IPS-20b (cell line): ENCODE data around the gene PTHLH.
A peak's percentile ranks its signal among the peaks of the same experiment; 100 is the strongest.

Experiments
- H3K27ac ChIP-seq: one replicate; pipeline ENCODE4 v1.5.1; 2013; ENCODE audit warnings: low read length
- H3K27me3 ChIP-seq: 2 replicates; pipeline ENCODE4 v1.6.1; 2013; ENCODE audit warnings: mild to moderate bottlenecking, low read length, inconsistent platforms; ENCODE audit not compliant: insufficient read depth
- H3K36me3 ChIP-seq: 2 replicates; pipeline ENCODE4 v1.6.1; 2013; ENCODE audit warnings: low read depth, mild to moderate bottlenecking, inconsistent platforms, low read length, moderate library complexity; ENCODE audit not compliant: insufficient read depth
- H3K4me1 ChIP-seq: 2 replicates; pipeline ENCODE4 v1.6.1; 2013; ENCODE audit warnings: mild to moderate bottlenecking, control low read depth, inconsistent platforms, low read length, moderate library complexity; ENCODE audit not compliant: insufficient read depth
- H3K4me3 ChIP-seq: 2 replicates; pipeline ENCODE4 v1.5.1; 2013; ENCODE audit warnings: mild to moderate bottlenecking, low read length, inconsistent platforms
- H3K9ac ChIP-seq: 2 replicates; pipeline ENCODE4 v1.6.1; 2013; ENCODE audit warnings: low read depth, mild to moderate bottlenecking, inconsistent platforms, low read length, moderate library complexity
- H3K9me3 ChIP-seq: 2 replicates; pipeline ENCODE4 v1.6.1; 2013; ENCODE audit warnings: mild to moderate bottlenecking, low read depth, low read length, inconsistent platforms; ENCODE audit not compliant: insufficient read depth

PTHLH gene

GRCh38 chr12:27996761-27997160 is 24.2 kb upstream of the PTHLH start:
- Histone ChIP-seq H3K4me3 (no peak overlapping the region), H3K27me3 (no peaks in the 10 kb centered on the region), H3K4me1 (no peaks in the 10 kb centered on the region; the same call in 1 of the 2 replicates), H3K36me3 (no peaks in the 10 kb centered on the region), H3K9ac (no peak overlapping the region), H3K27ac (no peak overlapping the region), H3K9me3 (no peaks in the 10 kb centered on the region)

DNA sequence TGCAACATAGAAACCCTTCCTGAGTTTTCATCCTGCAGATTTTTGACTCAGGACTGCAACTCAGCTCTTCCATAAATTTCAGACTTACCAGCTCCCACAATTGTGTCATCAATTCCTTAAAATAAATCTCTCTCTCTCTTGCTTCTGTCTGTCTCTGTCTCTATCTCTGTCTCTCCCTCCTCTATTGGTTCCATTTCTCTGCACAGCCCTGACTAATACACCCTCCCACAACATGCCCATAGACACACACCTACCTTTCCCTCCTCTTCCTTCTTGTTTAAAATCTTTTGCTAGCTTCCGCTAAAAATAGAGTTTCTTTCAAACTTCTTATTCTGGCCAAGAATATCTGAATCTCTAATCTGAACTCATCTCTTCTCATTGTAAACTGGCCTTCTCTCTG is 22.9 kb upstream of the PTHLH start:
- Histone ChIP-seq H3K4me1 (no peaks in the 10 kb centered on the region; the same call in 1 of the 2 replicates), H3K27ac (no peak overlapping the region), H3K36me3 (no peaks in the 10 kb centered on the region), H3K9me3 (peaks cover 5% of the 10 kb centered on the region; the same call in 1 of the 2 replicates), H3K27me3 (no peaks in the 10 kb centered on the region), H3K4me3 (no peak overlapping the region), H3K9ac (no peak overlapping the region)

- H3K4me1 ChIP-seq, result no peaks in the 10 kb centered on the region
- H3K27ac ChIP-seq, result no peak overlapping the region
- H3K27me3 ChIP-seq, result no peaks in the 10 kb centered on the region
- no peak overlapping the region for H3K4me3 ChIP-seq
- no peaks in the 10 kb centered on the region for H3K36me3 ChIP-seq
- peaks cover 5% of the 10 kb centered on the region; the same call in 1 of the 2 replicates for H3K9me3 ChIP-seq
- H3K9ac ChIP-seq, result no peak overlapping the region
Measured at GRCh38 chr12:27988594-27989233, 16.2 kb upstream of the PTHLH start.

DNA sequence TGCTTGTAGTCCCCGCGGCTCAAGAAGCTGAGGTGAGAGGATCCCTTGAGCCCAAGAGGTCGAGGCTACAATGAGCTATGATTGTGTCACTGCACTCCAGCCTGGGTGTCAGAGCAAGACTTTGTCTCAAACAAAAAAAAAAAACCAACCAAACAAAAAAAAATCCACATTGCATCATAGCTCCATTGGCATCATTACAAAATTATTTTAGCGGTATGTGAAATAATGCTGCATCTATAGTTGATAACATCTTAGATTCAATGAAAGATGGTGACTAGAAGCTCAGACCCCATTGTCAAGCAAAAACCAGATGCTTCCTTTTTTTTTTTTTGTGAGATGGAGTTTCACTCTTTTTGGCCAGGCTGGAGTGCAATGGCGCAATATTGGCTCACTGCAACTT is 14.8 kb upstream of the PTHLH start:
- Histone ChIP-seq H3K27ac (no peak overlapping the region), H3K4me3 (no peak overlapping the region), H3K36me3 (no peaks in the 10 kb centered on the region), H3K27me3 (no peaks in the 10 kb centered on the region), H3K9ac (no peak overlapping the region), H3K9me3 (peaks cover 5% of the 10 kb centered on the region; the same call in 1 of the 2 replicates), H3K4me1 (no peaks in the 10 kb centered on the region)

- Histone ChIP-seq H3K9ac (no peak overlapping the region), H3K36me3 (no peaks in the 10 kb centered on the region), H3K9me3 (no peaks in the 10 kb centered on the region), H3K4me3 (no peak overlapping the region), H3K27ac (no peak overlapping the region), H3K27me3 (peaks cover 11% of the 10 kb centered on the region; the same call in 1 of the 2 replicates), H3K4me1 (no peaks in the 10 kb centered on the region)
Measured at GRCh38 chr12:27984275-27984674, 11.7 kb upstream of the PTHLH start.

DNA sequence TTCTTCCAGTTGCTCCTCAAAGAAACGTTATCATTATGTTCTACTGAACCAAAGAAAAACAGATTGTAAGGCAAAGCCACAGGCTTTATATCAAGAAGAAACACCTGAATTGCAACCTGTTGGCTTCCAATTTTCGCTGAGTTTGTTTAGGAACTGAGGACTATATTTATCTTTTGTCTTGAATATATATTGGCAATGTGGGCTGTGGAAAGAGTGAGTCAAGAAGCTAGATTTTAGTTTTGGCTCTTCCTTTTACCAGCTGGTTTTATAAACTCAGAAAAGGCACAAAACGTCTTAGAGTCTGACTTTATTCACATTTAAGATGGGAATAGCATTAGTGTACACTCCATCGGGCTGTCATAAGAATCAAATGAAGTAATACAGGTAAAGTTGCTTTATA is 10.4 kb upstream of the PTHLH start:
- peaks cover 24% of the 10 kb centered on the region for H3K27me3 ChIP-seq

DNA sequence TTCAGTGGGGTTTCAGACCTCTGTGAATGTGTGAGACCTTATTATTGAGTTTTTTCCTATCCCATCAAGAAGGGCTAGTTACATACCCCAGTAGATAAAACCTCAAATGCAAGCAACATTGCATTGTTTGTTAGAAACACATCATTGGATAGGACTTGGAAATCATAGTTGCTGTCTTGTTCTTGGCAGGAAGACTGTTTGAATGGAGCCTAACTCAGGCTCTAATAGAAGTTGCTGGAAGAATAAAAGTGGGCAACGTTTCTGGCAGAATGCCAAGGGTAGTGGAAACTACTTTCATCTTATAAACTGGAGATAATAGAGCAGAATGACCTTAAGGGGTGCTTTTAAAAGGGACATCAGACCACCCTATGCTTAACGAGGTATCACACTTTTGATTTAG is 9.9 kb upstream of the PTHLH start:
- H3K9ac ChIP-seq, result no peak overlapping the region

More for the DNA sequence above, 10.4 kb upstream of the PTHLH start:
- H3K9ac ChIP-seq, result no peak overlapping the region
- no peaks in the 10 kb centered on the region for H3K36me3 ChIP-seq
- no peak overlapping the region for H3K4me3 ChIP-seq
- no peak overlapping the region for H3K27ac ChIP-seq
- H3K4me1 ChIP-seq, result peaks cover 4% of the 10 kb centered on the region; the same call in 1 of the 2 replicates
- H3K9me3 ChIP-seq, result no peaks in the 10 kb centered on the region

GRCh38 chr12:27981874-27982273 is 9.3 kb upstream of the PTHLH start:
- Histone ChIP-seq H3K36me3 (no peaks in the 10 kb centered on the region), H3K9me3 (no peaks in the 10 kb centered on the region), H3K9ac (no peak overlapping the region), H3K4me1 (peaks cover 4% of the 10 kb centered on the region; the same call in 1 of the 2 replicates), H3K27ac (no peak overlapping the region), H3K27me3 (peaks cover 35% of the 10 kb centered on the region), H3K4me3 (no peak overlapping the region)

More for the DNA sequence above, 9.9 kb upstream of the PTHLH start:
- H3K27me3 ChIP-seq, result peaks cover 30% of the 10 kb centered on the region
- H3K4me3 ChIP-seq, result no peak overlapping the region
- H3K27ac ChIP-seq, result no peak overlapping the region
- H3K4me1 ChIP-seq, result peaks cover 4% of the 10 kb centered on the region; the same call in 1 of the 2 replicates
- no peaks in the 10 kb centered on the region for H3K36me3 ChIP-seq
- no peaks in the 10 kb centered on the region for H3K9me3 ChIP-seq

DNA sequence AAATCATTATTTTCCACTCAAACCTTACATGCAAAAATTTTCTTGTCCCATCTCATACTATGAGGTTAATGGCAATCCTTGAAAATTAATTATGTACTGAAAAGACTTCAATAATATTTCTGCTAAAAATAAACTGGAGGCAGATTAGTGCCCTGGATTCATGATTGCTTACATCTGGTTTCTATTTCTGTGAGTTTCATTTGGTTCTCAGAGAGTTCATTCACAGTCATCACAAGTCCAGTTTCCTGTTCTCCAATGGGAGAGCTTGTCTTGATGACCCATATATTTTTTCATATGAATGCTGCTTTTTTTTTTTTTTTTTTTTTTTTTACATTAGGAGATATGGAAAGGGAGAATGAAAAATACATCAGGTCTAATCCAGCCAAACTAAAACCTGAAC is 6.6 kb upstream of the PTHLH start:
- peaks cover 11% of the 10 kb centered on the region; the same call in 1 of the 2 replicates for H3K4me1 ChIP-seq
- no peaks in the 10 kb centered on the region for H3K36me3 ChIP-seq
- no peak overlapping the region for H3K4me3 ChIP-seq
- H3K27me3 ChIP-seq, result peaks cover 62% of the 10 kb centered on the region
- no peaks in the 10 kb centered on the region; the same call in 1 of the 2 replicates for H3K9me3 ChIP-seq
- no peak overlapping the region for H3K27ac ChIP-seq
- no peak overlapping the region for H3K9ac ChIP-seq

- peaks cover 27% of the 10 kb centered on the region for H3K4me1 ChIP-seq
- no peak overlapping the region for H3K27ac ChIP-seq
- H3K9ac ChIP-seq, result no peak overlapping the region
- peaks cover 99% of the 10 kb centered on the region for H3K27me3 ChIP-seq
- no peaks in the 10 kb centered on the region; the same call in 1 of the 2 replicates for H3K9me3 ChIP-seq
- H3K36me3 ChIP-seq, result no peaks in the 10 kb centered on the region
- peak overlapping the region; percentile 58 for H3K4me3 ChIP-seq
Measured at GRCh38 chr12:27975222-27976136, 2.9 kb upstream of the PTHLH start.

GRCh38 chr12:27974735-27975221 is 2.2 kb upstream of the PTHLH start:
- Histone ChIP-seq H3K36me3 (no peaks in the 10 kb centered on the region), H3K4me1 (peaks cover 27% of the 10 kb centered on the region), H3K4me3 (peak overlapping the region; percentile 58), H3K9me3 (no peaks in the 10 kb centered on the region; the same call in 1 of the 2 replicates), H3K9ac (no peak overlapping the region), H3K27me3 (peaks cover 98% of the 10 kb centered on the region), H3K27ac (no peak overlapping the region)
